ENCODE measurements around the gene THRB. TPM values are rescaled to one million over a fixed set of nuclear protein-coding genes. Genes with fewer than 3 reads are reported as not detected.

The THRB gene
- total RNA-seq, 5 donors from 2014 or later (not counting 1 experiment from before 2014, with no cell fraction given) = 0.03 to 0.29 (median 0.19) TPM; not detected in 2

DNA sequence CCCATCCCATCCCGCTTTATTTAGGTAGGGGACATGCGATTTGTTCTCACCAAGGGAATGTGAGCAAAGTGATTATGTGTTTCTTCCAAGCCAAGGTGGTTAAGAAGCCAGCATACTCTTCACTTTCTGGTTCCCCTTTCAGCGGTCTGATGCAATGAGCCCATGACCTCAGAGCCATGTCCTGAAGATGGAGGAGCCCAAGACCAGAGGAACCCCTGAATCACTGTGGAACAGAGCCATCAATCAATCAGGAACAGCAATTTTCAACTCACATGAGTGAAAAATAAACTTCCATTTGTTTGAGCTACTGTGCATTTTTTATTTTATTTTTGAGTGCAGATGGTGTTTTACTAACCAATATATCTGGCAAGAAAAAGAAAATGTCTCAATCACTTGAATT is 10.8 kb downstream of the THRB start:
- Mint-ChIP-seq H3K27me3 (peaks cover 0 to 3% of the 10 kb centered on the region in 2 donors), H3K27ac (no peak overlapping the region), H3K9me3 (no peaks in the 10 kb centered on the region), H3K4me3 (no peak overlapping the region), H3K4me1 (no peaks in the 10 kb centered on the region), H3K36me3 (no peaks in the 10 kb centered on the region)
- Histone ChIP-seq H3K27me3 (replicated peaks in 1 of 2; ENCODE audit: control insufficient read depth in 2 of 2, extremely low read depth in 1 of 2, insufficient read depth in 2 of 2, low read length in 1 of 2) (no peaks in the 10 kb centered on the region), H3K4me3 (ENCODE audit: control insufficient read depth in 1 of 2, extremely low read depth in 1 of 2, low read length in 1 of 2) (no peak overlapping the region), H3K36me3 (ENCODE audit: control insufficient read depth in 2 of 2, extremely low read depth in 1 of 2, insufficient read depth in 1 of 2, low read length in 1 of 2) (no peaks in the 10 kb centered on the region), H3K9me3 (no peaks in the 10 kb centered on the region), H3K27ac (ENCODE audit: low read length) (no peak overlapping the region), H3K4me1 (ENCODE audit: control insufficient read depth in 1 of 2, extremely low read depth in 1 of 2, insufficient read depth in 2 of 2, low read length in 2 of 2) (no peaks in the 10 kb centered on the region)
- 100% methylated on average over 1 of the region's 3 CpGs for WGBS (ENCODE audit: insufficient coverage)
- POLR2A ChIA-PET = no interaction called here
- ATAC-seq (replicated peaks in 1 of 4) (no peak), DNase-seq (no peak)
- CTCF ChIA-PET = no interaction called here

DNA sequence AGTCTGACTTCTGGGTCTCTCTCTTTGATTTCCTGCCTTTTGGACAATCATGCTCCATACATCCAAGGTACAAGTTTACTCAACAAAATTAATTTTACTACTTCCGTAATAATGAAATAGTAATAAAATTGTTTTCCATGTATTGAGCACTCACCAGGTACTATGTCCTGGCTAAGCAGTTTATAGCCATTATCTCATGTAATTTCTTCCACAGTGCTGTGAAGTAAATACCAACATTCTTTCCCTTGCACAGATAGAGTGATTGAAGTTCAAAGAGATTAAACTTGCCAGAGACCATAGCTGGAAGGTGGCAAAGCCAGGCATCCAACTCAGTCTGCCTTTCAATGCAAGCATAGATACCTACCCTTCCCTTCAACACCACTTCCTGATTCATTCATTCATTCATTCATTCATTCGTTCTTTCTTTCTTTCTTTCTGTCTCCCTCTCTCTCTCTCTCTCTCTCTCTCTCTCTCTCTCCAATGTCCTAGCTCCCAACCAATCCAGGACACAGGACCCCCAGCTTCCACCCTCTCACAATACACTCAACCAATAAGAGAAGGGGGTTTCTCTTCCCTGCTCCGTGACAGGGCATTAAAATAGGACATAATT is 12.4 kb downstream of the THRB start:
- POLR2A ChIA-PET = no interaction called here
- H3K9me3 Mint-ChIP-seq = peaks cover 0 to 6% (median 0%) of the 10 kb centered on the region in 3 donors

GRCh38 chr3:24481193-24481592 is 13.5 kb downstream of the THRB start:
- Mint-ChIP-seq H3K36me3 (no peaks in the 10 kb centered on the region), H3K9me3 (peaks cover 0 to 6% (median 0%) of the 10 kb centered on the region in 3 donors), H3K27ac (no peak overlapping the region), H3K4me1 (no peaks in the 10 kb centered on the region), H3K27me3 (peaks cover 0 to 3% of the 10 kb centered on the region in 2 donors), H3K4me3 (no peak overlapping the region)
- no peak for ATAC-seq (replicated peaks in 1 of 4)
- Histone ChIP-seq H3K9me3 (no peaks in the 10 kb centered on the region), H3K27me3 (replicated peaks in 1 of 2; ENCODE audit: control insufficient read depth in 2 of 2, extremely low read depth in 1 of 2, insufficient read depth in 2 of 2, low read length in 1 of 2) (no peaks in the 10 kb centered on the region), H3K4me3 (ENCODE audit: control insufficient read depth in 1 of 2, extremely low read depth in 1 of 2, low read length in 1 of 2) (no peak overlapping the region), H3K4me1 (ENCODE audit: control insufficient read depth in 1 of 2, extremely low read depth in 1 of 2, insufficient read depth in 2 of 2, low read length in 2 of 2) (no peaks in the 10 kb centered on the region), H3K27ac (ENCODE audit: low read length) (no peak overlapping the region), H3K36me3 (ENCODE audit: control insufficient read depth in 2 of 2, extremely low read depth in 1 of 2, insufficient read depth in 1 of 2, low read length in 1 of 2) (no peaks in the 10 kb centered on the region)
- POLR2A ChIA-PET = no interaction called here
- CTCF ChIA-PET = no interaction called here
- DNase-seq = no peak
- no CpG with 5 or more reads among the region's 5 CpGs for WGBS (ENCODE audit: insufficient coverage)

More for the DNA sequence above, 12.4 kb downstream of the THRB start:
- ATAC-seq (replicated peaks in 1 of 4) (no peak), DNase-seq (no peak)
- Mint-ChIP-seq H3K4me1 (no peaks in the 10 kb centered on the region), H3K27me3 (peaks cover 0 to 3% of the 10 kb centered on the region in 2 donors), H3K4me3 (no peak overlapping the region), H3K27ac (no peak overlapping the region), H3K36me3 (no peaks in the 10 kb centered on the region)
- Histone ChIP-seq H3K9me3 (no peaks in the 10 kb centered on the region), H3K4me1 (ENCODE audit: control insufficient read depth in 1 of 2, extremely low read depth in 1 of 2, insufficient read depth in 2 of 2, low read length in 2 of 2) (no peaks in the 10 kb centered on the region), H3K27me3 (replicated peaks in 1 of 2; ENCODE audit: control insufficient read depth in 2 of 2, extremely low read depth in 1 of 2, insufficient read depth in 2 of 2, low read length in 1 of 2) (no peaks in the 10 kb centered on the region), H3K4me3 (ENCODE audit: control insufficient read depth in 1 of 2, extremely low read depth in 1 of 2, low read length in 1 of 2) (no peak overlapping the region), H3K36me3 (ENCODE audit: control insufficient read depth in 2 of 2, extremely low read depth in 1 of 2, insufficient read depth in 1 of 2, low read length in 1 of 2) (no peaks in the 10 kb centered on the region), H3K27ac (ENCODE audit: low read length) (no peak overlapping the region)
- CTCF ChIA-PET = no interaction called here
- 56% methylated on average over 1 of the region's 3 CpGs for WGBS (ENCODE audit: insufficient coverage)

DNA sequence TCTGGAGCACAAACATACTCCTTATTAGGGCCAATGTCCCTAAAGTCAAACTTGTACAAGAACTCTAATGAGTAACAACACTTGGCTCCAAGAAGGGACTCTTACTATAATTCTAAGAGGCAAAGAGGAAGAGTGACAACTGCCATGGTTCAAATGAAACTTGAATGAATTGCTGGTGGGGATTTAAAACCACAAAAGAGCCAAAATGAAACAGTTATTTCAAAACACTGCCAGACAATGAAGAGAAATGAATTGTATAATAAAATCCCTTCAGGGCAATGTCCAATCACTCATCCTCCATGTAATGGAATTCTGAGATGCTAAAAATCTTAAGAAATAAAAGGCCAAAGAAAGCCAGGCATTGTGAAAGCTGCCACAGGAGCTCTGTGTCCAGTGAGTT is 14.2 kb downstream of the THRB start:
- no peak overlapping the region for H3K27ac Mint-ChIP-seq
- no peak for DNase-seq
- no peaks in the 10 kb centered on the region for H3K36me3 Mint-ChIP-seq
- ATAC-seq (replicated peaks in 1 of 4) = no peak
- Histone ChIP-seq H3K36me3 (ENCODE audit: control insufficient read depth in 2 of 2, extremely low read depth in 1 of 2, insufficient read depth in 1 of 2, low read length in 1 of 2) (no peaks in the 10 kb centered on the region), H3K27me3 (replicated peaks in 1 of 2; ENCODE audit: control insufficient read depth in 2 of 2, extremely low read depth in 1 of 2, insufficient read depth in 2 of 2, low read length in 1 of 2) (no peaks in the 10 kb centered on the region), H3K27ac (ENCODE audit: low read length) (no peak overlapping the region), H3K4me1 (ENCODE audit: control insufficient read depth in 1 of 2, extremely low read depth in 1 of 2, insufficient read depth in 2 of 2, low read length in 2 of 2) (no peaks in the 10 kb centered on the region), H3K9me3 (no peaks in the 10 kb centered on the region), H3K4me3 (ENCODE audit: control insufficient read depth in 1 of 2, extremely low read depth in 1 of 2, low read length in 1 of 2) (no peak overlapping the region)
- no peak overlapping the region for H3K4me3 Mint-ChIP-seq
- POLR2A ChIA-PET = no interaction called here
- H3K9me3 Mint-ChIP-seq = peaks cover 0 to 6% (median 0%) of the 10 kb centered on the region in 3 donors
- H3K4me1 Mint-ChIP-seq = no peaks in the 10 kb centered on the region
- H3K27me3 Mint-ChIP-seq = peaks cover 0 to 3% of the 10 kb centered on the region in 2 donors
- CTCF ChIA-PET = no interaction called here

DNA sequence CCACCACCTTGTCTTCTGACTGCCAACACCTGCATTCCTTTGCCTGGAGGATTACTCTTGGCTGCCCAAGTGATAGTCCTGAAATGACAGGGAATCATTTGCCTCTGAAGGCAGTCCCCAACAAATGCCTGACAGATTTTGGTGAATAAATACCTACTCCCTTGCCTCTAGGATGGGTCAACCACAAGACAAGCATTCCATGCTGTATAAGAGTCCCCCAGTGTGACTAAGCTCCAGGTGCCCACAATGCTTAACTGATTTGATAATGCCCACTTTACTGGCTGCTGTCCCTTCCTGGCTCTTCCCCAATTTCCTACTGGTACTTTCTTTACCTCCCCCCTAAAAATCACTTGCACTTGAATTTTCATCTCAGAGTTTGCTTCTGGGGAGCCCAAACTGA is 14.8 kb downstream of the THRB start:
- H3K4me3 Mint-ChIP-seq = no peak overlapping the region
- H3K4me1 Mint-ChIP-seq = no peaks in the 10 kb centered on the region
- H3K9me3 Mint-ChIP-seq = peaks cover 0 to 6% (median 0%) of the 10 kb centered on the region in 3 donors
- H3K27ac Mint-ChIP-seq = no peak overlapping the region
- peaks cover 0 to 3% of the 10 kb centered on the region in 2 donors for H3K27me3 Mint-ChIP-seq
- no peaks in the 10 kb centered on the region for H3K9me3 ChIP-seq
- no peaks in the 10 kb centered on the region for H3K4me1 ChIP-seq (ENCODE audit: control insufficient read depth in 1 of 2, extremely low read depth in 1 of 2, insufficient read depth in 2 of 2, low read length in 2 of 2)
- H3K27me3 ChIP-seq (replicated peaks in 1 of 2; ENCODE audit: control insufficient read depth in 2 of 2, extremely low read depth in 1 of 2, insufficient read depth in 2 of 2, low read length in 1 of 2) = no peaks in the 10 kb centered on the region
- H3K4me3 ChIP-seq (ENCODE audit: control insufficient read depth in 1 of 2, extremely low read depth in 1 of 2, low read length in 1 of 2) = no peak overlapping the region
- H3K27ac ChIP-seq (ENCODE audit: low read length) = no peak overlapping the region
- ATAC-seq (replicated peaks in 1 of 4) (no peak), DNase-seq (no peak)
- POLR2A ChIA-PET = no interaction called here
- H3K36me3 Mint-ChIP-seq = no peaks in the 10 kb centered on the region
- H3K36me3 ChIP-seq (ENCODE audit: control insufficient read depth in 2 of 2, extremely low read depth in 1 of 2, insufficient read depth in 1 of 2, low read length in 1 of 2) = no peaks in the 10 kb centered on the region
- CTCF ChIA-PET = no interaction called here

GRCh38 chr3:24476871-24477656 is 17.6 kb downstream of the THRB start:
- DNase-seq (no peak), ATAC-seq (replicated peaks in 1 of 4) (no peak)
- no peaks in the 10 kb centered on the region for H3K27me3 ChIP-seq (replicated peaks in 1 of 2; ENCODE audit: control insufficient read depth in 2 of 2, extremely low read depth in 1 of 2, insufficient read depth in 2 of 2, low read length in 1 of 2)
- Mint-ChIP-seq H3K4me1 (no peaks in the 10 kb centered on the region), H3K36me3 (no peaks in the 10 kb centered on the region), H3K27me3 (no peaks in the 10 kb centered on the region), H3K9me3 (peaks cover 0 to 6% (median 0%) of the 10 kb centered on the region in 3 donors), H3K27ac (no peak overlapping the region), H3K4me3 (no peak overlapping the region)
- no peak overlapping the region for H3K4me3 ChIP-seq (ENCODE audit: control insufficient read depth in 1 of 2, extremely low read depth in 1 of 2, low read length in 1 of 2)
- POLR2A ChIA-PET = no interaction called here
- H3K9me3 ChIP-seq = no peaks in the 10 kb centered on the region
- no peaks in the 10 kb centered on the region for H3K36me3 ChIP-seq (ENCODE audit: control insufficient read depth in 2 of 2, extremely low read depth in 1 of 2, insufficient read depth in 1 of 2, low read length in 1 of 2)
- H3K4me1 ChIP-seq (ENCODE audit: control insufficient read depth in 1 of 2, extremely low read depth in 1 of 2, insufficient read depth in 2 of 2, low read length in 2 of 2) = no peaks in the 10 kb centered on the region
- 13% methylated on average over 1 of the region's 3 CpGs for WGBS (ENCODE audit: insufficient coverage)
- CTCF ChIA-PET = no interaction called here
- no peak overlapping the region for H3K27ac ChIP-seq (ENCODE audit: low read length)
